ENCODE data around the gene LMF1. TPM values are rescaled to one million over a fixed set of nuclear protein-coding genes. Genes with fewer than 3 reads are reported as not detected.
A peak's percentile ranks its signal among the peaks of the same experiment; 100 is the strongest.

LMF1 gene
- total and polyA plus RNA-seq, 2 of the 13 experiments (the other 11 are each of a cell fraction or from before 2014, with no cell fraction given): 6.8 to 8.5 TPM

GRCh38 chr16:912684-913613 lies 57.8 kb downstream of the LMF1 start (continued):
- TF ChIP-seq AKNA (CRISPR knock-in tag; IDR thresholded peaks at IDR 0.05; ENCODE audit: borderline replicate concordance): no peak
- TF ChIP-seq ZNF263 (CRISPR knock-in tag; IDR thresholded peaks at IDR 0.05): peak; percentile 20; the same call in 1 of the 2 replicates
- no peak for TF ChIP-seq ZSCAN5A (CRISPR knock-in tag; IDR thresholded peaks at IDR 0.05; ENCODE audit: borderline replicate concordance)
- TF ChIP-seq TEF (CRISPR knock-in tag; IDR thresholded peaks at IDR 0.05): no peak
- no peak; the same call in 1 of the 2 replicates for TF ChIP-seq REL (CRISPR knock-in tag; conservative IDR thresholded peaks at IDR 0.05)
- no peak for TF ChIP-seq XBP1 (CRISPR knock-in tag; IDR thresholded peaks at IDR 0.05)
- TF ChIP-seq ZBTB8A (CRISPR knock-in tag; IDR thresholded peaks at IDR 0.05; ENCODE audit: borderline replicate concordance, low read depth): no peak
- peak; percentile 60; the same call in 1 of the 2 replicates for TF ChIP-seq ZNF749 (CRISPR knock-in tag; IDR thresholded peaks at IDR 0.05; ENCODE audit: borderline replicate concordance)
- TF ChIP-seq ZNF614 (CRISPR knock-in tag; IDR thresholded peaks at IDR 0.05; ENCODE audit: borderline replicate concordance): 0 out of 2 replicates have a peak, but pooled peaks have one; percentile 62
- 0 out of 2 replicates have a peak, but pooled peaks have one; percentile 38 for TF ChIP-seq BORCS8-MEF2B (CRISPR knock-in tag; IDR thresholded peaks at IDR 0.05)
- no peak for TF ChIP-seq ZNF878 (CRISPR knock-in tag; IDR thresholded peaks at IDR 0.05)
- no peak for TF ChIP-seq ZNF446 (CRISPR knock-in tag; IDR thresholded peaks at IDR 0.05)
- no peak for TF ChIP-seq ATF7 (IDR thresholded peaks at IDR 0.05)
- TF ChIP-seq ATF7 (CRISPR knock-in tag; IDR thresholded peaks at IDR 0.05): no peak
- no peak for TF ChIP-seq SMAD9 (CRISPR knock-in tag; IDR thresholded peaks at IDR 0.05)
- peak; percentile 61; the same call in 1 of the 2 replicates for TF ChIP-seq MED1 (CRISPR knock-in tag; IDR thresholded peaks at IDR 0.05)
- TF ChIP-seq DR1 (CRISPR knock-in tag; IDR thresholded peaks at IDR 0.05): no peak
- TF ChIP-seq RARG (CRISPR knock-in tag; IDR thresholded peaks at IDR 0.05; ENCODE audit: low read depth): no peak
- 0 out of 2 replicates have a peak, but pooled peaks have one; percentile 54 for TF ChIP-seq ZNF124 (CRISPR knock-in tag; IDR thresholded peaks at IDR 0.05)
- no peak for TF ChIP-seq ZNF382 (CRISPR knock-in tag; IDR thresholded peaks at IDR 0.05; ENCODE audit: borderline replicate concordance)
- peak; percentile 85 for TF ChIP-seq SP5 (CRISPR knock-in tag; IDR thresholded peaks at IDR 0.05; ENCODE audit: borderline replicate concordance, low read depth)
- TF ChIP-seq ZNF740 (CRISPR knock-in tag; IDR thresholded peaks at IDR 0.05): no peak
- TF ChIP-seq RAD51 (IDR thresholded peaks at IDR 0.05; ENCODE audit: borderline replicate concordance): no peak

Data from HepG2 (cell line).